ENCODE data around the gene SUN1.

SUN1 gene

GRCh38 chr7:908591-909357 lies 76.5 kb downstream of the SUN1 start:
- DNase-seq: peak; percentile 24

GRCh38 chr7:909358-910329 lies 77.4 kb downstream of the SUN1 start:
- DNase-seq: peak; percentile 25

GRCh38 chr7:910441-910861 lies 78.2 kb downstream of the SUN1 start:
- no peak for DNase-seq

- DNase-seq: no peak
These were observed 78.7 kb downstream of the SUN1 start for GRCh38 chr7:910931-911431.

- DNase-seq: no peak
These were observed 79.7 kb downstream of the SUN1 start for GRCh38 chr7:911791-912480.

- DNase-seq: no peak
These were observed 81.7 kb downstream of the SUN1 start for GRCh38 chr7:913736-914520.

- no peak for DNase-seq
These were observed 82.4 kb downstream of the SUN1 start for GRCh38 chr7:914521-915194.

- no peak for DNase-seq
These were observed 83.3 kb downstream of the SUN1 start for GRCh38 chr7:915291-916218.

- DNase-seq: no peak
These were observed 84.1 kb downstream of the SUN1 start for GRCh38 chr7:916291-916941.

GRCh38 chr7:917255-918117 lies 85.2 kb downstream of the SUN1 start:
- no peak for DNase-seq

GRCh38 chr7:918118-918425 lies 85.8 kb downstream of the SUN1 start:
- no peak for DNase-seq

- DNase-seq: no peak
These were observed 86.3 kb downstream of the SUN1 start for GRCh38 chr7:918441-919113.

- DNase-seq: no peak
These were observed 86.8 kb downstream of the SUN1 start for GRCh38 chr7:919114-919442.

GRCh38 chr7:919924-920341 lies 87.7 kb downstream of the SUN1 start:
- no peak for DNase-seq

- no peak for DNase-seq
These were observed 88.2 kb downstream of the SUN1 start for GRCh38 chr7:920351-921070.

- DNase-seq: no peak
These were observed 88.8 kb downstream of the SUN1 start for GRCh38 chr7:921071-921461.

GRCh38 chr7:921581-922333 lies 89.5 kb downstream of the SUN1 start:
- no peak for DNase-seq

Data from fibroblast of skin of abdomen (primary cell).